Cardiac muscle cell (in vitro differentiated cells and primary cell): ENCODE measurements around the gene MYPOP. TPM values are rescaled to one million over a fixed set of nuclear protein-coding genes. Genes with fewer than 3 reads are reported as not detected.

Source experiments
- DNase-seq, 2 donors: peaks; one replicate each; pipeline versions ENCODE4 v3.0.0 to v3.0.0-alpha.2; 2010 to 2017; ENCODE audit warnings: low read depth in 1 of 2, low spot score in 1 of 2
- H3K27ac ChIP-seq: fragments of 200-600 bp; sonication (generic); 2 replicates; pipeline ENCODE4 v1.5.1; 2016
- H3K27me3 ChIP-seq: fragments of 200-600 bp; sonication (generic); 2 replicates; pipeline ENCODE4 v1.6.0; 2016; ENCODE audit warnings: control low read depth
- H3K36me3 ChIP-seq: fragments of 200-600 bp; sonication (generic); 2 replicates; pipeline ENCODE4 v1.5.1; 2016; ENCODE audit warnings: control low read depth
- H3K4me1 ChIP-seq: fragments of 200-600 bp; sonication (generic); 2 replicates; pipeline ENCODE4 v1.8.1; 2017; ENCODE audit warnings: low read depth, mild to moderate bottlenecking, mixed run types
- H3K4me3 ChIP-seq: fragments of 200-600 bp; sonication (generic); 2 replicates; pipeline ENCODE4 v1.5.1; 2016; ENCODE audit warnings: mild to moderate bottlenecking
- H3K9me3 ChIP-seq: fragments of 200-600 bp; sonication (generic); 2 replicates; pipeline ENCODE4 v1.5.1; 2017; ENCODE audit warnings: low read depth, mild to moderate bottlenecking, control low read depth
- CTCF ChIP-seq: IDR thresholded peaks from 2 replicates; pipeline ENCODE4 v1.5.1; 2012; ENCODE audit warnings: low read depth, mild to moderate bottlenecking, low read length
- polyA plus RNA-seq: library from polyadenylated mRNA; unstranded; fragments of >200 nt; fragmentation: Nextera tagmentation; extraction: Ambion mirVana; gene quantifications from 2 replicates; pipeline ENCODE4 v1.2.1, GENCODE V29; 2016
- total RNA-seq: library from RNA; depleted of rRNA; stranded (reverse); fragments of >200 nt; gene quantifications from 2 replicates; pipeline ENCODE4 v1.2.3, GENCODE V29; 2016

MYPOP gene
- total and polyA plus RNA-seq, 2 experiments from 2014 or later: 2.0 to 7.3 TPM

- no peak overlapping the region for H3K27ac ChIP-seq
- DNase-seq: no peak
- no peaks in the 10 kb centered on the region for H3K9me3 ChIP-seq
- no peaks in the 10 kb centered on the region for H3K27me3 ChIP-seq
- H3K36me3 ChIP-seq: no peaks in the 10 kb centered on the region
- H3K4me1 ChIP-seq: no peaks in the 10 kb centered on the region
- no peak overlapping the region for H3K4me3 ChIP-seq
- TF ChIP-seq CTCF: no peak
Observed at GRCh38 chr19:45866400-45867176, 35.8 kb downstream of the MYPOP start.

- H3K27me3 ChIP-seq: no peaks in the 10 kb centered on the region
- no peaks in the 10 kb centered on the region for H3K4me1 ChIP-seq
- H3K4me3 ChIP-seq: no peak overlapping the region
- no peak overlapping the region for H3K27ac ChIP-seq
- H3K36me3 ChIP-seq: no peaks in the 10 kb centered on the region
- no peaks in the 10 kb centered on the region for H3K9me3 ChIP-seq
- no peak for DNase-seq
- no peak for TF ChIP-seq CTCF
Observed at GRCh38 chr19:45865269-45865948, 37.0 kb downstream of the MYPOP start.

GRCh38 chr19:45864629-45865082 lies 37.8 kb downstream of the MYPOP start:
- TF ChIP-seq CTCF: no peak
- no peaks in the 10 kb centered on the region for H3K36me3 ChIP-seq
- no peaks in the 10 kb centered on the region for H3K4me1 ChIP-seq
- H3K4me3 ChIP-seq: peak overlapping the region; percentile 31
- H3K27me3 ChIP-seq: no peaks in the 10 kb centered on the region
- no peaks in the 10 kb centered on the region for H3K9me3 ChIP-seq
- no peak for DNase-seq
- no peak overlapping the region for H3K27ac ChIP-seq

GRCh38 chr19:45863840-45864628 lies 38.4 kb downstream of the MYPOP start, which contains the start of gene FOXA3:
Gene FOXA3 (plus strand): TSS chr19:45864326. CDS start chr19:45864457, 131 bp downstream.
- TF ChIP-seq CTCF: peak; percentile 49
- H3K4me3 ChIP-seq: peak within 1 kb of the TSS; percentile 31
- H3K4me1 ChIP-seq: no peaks in the 10 kb centered on the region
- no peaks in the 10 kb centered on the region for H3K9me3 ChIP-seq
- H3K27me3 ChIP-seq: no peaks in the 10 kb centered on the region
- peak; percentile 32 to 62 for DNase-seq
- H3K36me3 ChIP-seq: no peaks in the 10 kb centered on the region
- no peak within 1 kb of the TSS for H3K27ac ChIP-seq

- Histone ChIP-seq H3K9me3 (no peaks in the 10 kb centered on the region), H3K27me3 (no peaks in the 10 kb centered on the region), H3K4me1 (no peaks in the 10 kb centered on the region), H3K36me3 (no peaks in the 10 kb centered on the region), H3K4me3 (peak overlapping the region; percentile 31), H3K27ac (no peak overlapping the region)
- TF ChIP-seq CTCF: no peak
- no peak for DNase-seq
Observed at GRCh38 chr19:45863335-45863839, 39.0 kb downstream of the MYPOP start.
